LoVo (cell line): ENCODE results near the gene PPM1N.
A peak's percentile ranks its signal among the peaks of the same experiment; 100 is the strongest.

Experiments used
- DNase-seq: peaks from one replicate; pipeline ENCODE4 v3.0.0-alpha.2; 2016; ENCODE audit warnings: low spot score

The PPM1N gene

DNA sequence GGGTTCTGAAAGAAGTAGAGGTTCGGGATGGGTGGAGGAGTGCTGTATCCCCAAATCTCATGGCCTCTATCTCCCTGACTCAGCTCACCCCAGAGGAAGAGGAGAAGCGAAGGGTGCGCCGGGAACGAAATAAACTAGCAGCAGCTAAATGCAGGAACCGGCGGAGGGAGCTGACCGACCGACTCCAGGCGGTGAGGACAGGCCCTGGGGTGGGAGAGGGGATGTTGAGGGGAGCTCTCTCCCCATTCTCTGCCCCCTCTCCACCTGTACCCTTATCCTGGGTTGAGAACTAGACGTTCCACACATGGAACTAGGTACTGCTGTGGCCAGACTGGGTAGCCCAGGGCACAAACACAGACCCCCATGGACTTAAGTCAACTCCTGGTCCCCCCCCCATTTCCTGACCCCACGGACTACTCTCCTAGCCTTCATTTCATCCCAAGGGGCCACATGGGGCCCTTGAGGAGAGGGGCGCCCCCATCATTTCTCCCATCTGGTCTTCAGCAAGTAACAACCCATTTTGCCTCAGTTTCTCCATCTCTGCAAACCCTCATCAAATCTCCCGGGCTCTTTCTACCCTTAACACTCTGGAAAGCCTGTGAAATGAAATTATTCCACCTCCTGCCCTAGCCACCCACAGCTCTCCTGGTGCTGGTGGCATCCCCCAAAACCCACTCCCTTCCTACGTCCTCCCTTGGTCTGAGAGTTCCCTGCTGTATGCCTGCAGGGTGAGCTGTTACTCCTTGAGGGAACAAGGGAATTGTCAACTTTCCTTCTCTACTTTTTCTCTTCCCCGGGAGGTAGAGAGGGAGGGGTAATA is 26.9 kb upstream of the PPM1N start:
- DNase-seq = no peak

DNA sequence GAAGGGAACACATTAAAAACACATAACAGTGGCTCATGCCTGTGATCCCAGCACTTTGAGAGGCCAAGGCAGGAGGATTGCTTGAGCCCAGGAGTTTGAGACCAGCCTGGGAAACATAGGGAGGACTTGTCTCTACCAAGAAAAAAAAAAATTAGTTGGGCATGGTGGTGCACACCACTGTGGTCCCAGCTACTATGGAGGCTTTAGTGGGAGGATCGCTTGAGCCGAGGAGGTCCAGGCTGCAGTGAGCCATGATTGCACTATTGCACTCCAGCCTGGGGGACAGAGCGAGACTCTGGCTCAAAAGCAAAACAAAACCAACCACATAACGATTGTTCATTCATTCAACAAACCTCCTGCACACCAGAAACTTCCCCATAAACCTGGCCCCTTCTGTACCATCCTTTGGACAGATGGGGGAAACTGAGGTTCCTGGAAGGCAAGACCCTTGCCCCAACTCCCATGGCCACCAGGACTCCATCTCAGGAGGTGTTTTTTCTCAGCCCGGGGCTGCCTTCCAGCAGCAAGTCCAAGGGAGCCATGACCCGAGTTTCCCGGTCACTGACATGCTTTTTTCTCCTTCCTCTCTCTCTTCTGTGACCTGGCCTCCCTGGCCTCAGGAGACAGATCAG is 26.2 kb upstream of the PPM1N start:
- DNase-seq = no peak

DNA sequence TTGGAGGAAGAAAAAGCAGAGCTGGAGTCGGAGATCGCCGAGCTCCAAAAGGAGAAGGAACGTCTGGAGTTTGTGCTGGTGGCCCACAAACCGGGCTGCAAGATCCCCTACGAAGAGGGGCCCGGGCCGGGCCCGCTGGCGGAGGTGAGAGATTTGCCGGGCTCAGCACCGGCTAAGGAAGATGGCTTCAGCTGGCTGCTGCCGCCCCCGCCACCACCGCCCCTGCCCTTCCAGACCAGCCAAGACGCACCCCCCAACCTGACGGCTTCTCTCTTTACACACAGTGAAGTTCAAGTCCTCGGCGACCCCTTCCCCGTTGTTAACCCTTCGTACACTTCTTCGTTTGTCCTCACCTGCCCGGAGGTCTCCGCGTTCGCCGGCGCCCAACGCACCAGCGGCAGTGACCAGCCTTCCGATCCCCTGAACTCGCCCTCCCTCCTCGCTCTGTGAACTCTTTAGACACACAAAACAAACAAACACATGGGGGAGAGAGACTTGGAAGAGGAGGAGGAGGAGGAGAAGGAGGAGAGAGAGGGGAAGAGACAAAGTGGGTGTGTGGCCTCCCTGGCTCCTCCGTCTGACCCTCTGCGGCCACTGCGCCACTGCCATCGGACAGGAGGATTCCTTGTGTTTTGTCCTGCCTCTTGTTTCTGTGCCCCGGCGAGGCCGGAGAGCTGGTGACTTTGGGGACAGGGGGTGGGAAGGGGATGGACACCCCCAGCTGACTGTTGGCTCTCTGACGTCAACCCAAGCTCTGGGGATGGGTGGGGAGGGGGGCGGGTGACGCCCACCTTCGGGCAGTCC is 25.5 kb upstream of the PPM1N start:
- no peak for DNase-seq

DNA sequence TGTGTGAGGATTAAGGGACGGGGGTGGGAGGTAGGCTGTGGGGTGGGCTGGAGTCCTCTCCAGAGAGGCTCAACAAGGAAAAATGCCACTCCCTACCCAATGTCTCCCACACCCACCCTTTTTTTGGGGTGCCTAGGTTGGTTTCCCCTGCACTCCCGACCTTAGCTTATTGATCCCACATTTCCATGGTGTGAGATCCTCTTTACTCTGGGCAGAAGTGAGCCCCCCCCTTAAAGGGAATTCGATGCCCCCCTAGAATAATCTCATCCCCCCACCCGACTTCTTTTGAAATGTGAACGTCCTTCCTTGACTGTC is 24.9 kb upstream of the PPM1N start:
- no peak for DNase-seq

DNA sequence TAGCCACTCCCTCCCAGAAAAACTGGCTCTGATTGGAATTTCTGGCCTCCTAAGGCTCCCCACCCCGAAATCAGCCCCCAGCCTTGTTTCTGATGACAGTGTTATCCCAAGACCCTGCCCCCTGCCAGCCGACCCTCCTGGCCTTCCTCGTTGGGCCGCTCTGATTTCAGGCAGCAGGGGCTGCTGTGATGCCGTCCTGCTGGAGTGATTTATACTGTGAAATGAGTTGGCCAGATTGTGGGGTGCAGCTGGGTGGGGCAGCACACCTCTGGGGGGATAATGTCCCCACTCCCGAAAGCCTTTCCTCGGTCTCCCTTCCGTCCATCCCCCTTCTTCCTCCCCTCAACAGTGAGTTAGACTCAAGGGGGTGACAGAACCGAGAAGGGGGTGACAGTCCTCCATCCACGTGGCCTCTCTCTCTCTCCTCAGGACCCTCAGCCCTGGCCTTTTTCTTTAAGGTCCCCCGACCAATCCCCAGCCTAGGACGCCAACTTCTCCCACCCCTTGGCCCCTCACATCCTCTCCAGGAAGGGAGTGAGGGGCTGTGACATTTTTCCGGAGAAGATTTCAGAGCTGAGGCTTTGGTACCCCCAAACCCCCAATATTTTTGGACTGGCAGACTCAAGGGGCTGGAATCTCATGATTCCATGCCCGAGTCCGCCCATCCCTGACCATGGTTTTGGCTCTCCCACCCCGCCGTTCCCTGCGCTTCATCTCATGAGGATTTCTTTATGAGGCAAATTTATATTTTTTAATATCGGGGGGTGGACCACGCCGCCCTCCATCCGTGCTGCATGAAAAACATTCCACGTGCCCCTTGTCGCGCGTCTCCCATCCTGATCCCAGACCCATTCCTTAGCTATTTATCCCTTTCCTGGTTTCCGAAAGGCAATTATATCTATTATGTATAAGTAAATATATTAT is 24.3 kb upstream of the PPM1N start:
- DNase-seq = no peak

DNA sequence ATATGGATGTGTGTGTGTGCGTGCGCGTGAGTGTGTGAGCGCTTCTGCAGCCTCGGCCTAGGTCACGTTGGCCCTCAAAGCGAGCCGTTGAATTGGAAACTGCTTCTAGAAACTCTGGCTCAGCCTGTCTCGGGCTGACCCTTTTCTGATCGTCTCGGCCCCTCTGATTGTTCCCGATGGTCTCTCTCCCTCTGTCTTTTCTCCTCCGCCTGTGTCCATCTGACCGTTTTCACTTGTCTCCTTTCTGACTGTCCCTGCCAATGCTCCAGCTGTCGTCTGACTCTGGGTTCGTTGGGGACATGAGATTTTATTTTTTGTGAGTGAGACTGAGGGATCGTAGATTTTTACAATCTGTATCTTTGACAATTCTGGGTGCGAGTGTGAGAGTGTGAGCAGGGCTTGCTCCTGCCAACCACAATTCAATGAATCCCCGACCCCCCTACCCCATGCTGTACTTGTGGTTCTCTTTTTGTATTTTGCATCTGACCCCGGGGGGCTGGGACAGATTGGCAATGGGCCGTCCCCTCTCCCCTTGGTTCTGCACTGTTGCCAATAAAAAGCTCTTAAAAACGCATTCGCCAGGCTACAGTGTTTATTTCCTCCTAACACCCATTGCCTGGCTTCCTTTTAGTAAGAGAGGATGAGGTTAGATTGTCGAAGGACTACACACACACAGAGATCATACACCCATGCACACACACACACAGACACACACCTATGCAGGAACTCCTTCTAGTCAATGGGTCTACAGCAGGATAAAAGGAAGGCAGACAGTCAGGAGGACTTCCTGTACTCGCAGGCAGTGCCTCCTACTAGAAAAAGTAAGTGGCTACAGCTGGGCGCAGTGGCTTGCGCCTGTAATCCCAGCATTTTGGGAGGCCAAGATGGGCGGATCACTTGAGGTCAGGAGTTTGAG is 23.4 kb upstream of the PPM1N start:
- no peak for DNase-seq

DNA sequence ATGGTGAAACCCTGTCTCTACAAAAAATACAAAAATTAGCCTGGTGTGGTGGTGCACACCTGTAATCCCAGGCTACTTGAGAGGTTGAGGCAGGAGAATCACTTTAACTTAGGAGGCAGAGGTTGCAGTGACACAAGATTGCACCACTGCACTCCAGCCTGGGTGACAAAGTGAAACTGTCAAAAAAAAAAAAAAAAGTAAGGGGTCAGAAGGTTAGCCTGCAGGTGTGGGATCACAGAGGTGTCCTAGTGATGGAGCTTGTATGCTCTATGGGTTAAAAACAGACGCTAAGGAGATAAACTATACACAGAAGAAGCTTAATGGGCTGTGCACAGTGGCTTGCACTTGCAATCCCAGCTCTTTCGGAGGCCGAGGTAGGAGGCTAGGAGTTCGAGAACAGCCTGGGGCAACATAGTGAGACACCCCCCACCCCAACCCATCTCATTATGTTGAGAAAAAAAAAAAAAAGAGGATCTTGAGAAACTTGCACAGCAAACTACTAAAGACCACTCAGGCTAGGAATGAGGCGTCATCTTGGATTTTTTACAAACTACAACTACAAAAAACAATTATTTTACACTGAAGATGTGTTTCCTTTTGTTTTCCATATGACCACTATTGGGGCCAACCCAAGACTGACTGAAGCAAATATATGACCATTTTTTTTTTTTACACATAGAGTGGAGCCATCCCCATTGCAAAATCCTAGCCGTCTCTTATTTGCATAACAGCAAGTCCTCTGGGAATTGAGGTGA is 22.5 kb upstream of the PPM1N start:
- DNase-seq = no peak

DNA sequence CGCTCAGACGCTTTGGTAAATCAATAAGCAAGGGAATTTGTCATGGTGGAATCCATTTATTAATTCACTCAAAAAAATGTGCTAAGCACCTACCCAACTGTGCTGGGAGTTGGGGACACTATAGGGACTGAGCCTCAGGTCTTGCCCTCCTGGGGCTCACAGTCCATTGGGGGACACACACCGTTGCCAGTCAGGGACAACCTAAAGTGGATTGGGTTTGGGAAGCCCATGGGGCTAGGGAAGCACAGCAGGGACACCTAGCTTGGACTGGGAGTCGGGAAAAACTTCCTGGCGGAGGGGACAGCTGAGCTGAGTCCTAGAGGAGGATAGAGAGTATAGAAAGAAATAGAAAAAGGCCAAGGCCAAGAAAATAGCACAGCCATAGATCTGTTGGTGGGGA is 21.9 kb upstream of the PPM1N start:
- DNase-seq = no peak

DNA sequence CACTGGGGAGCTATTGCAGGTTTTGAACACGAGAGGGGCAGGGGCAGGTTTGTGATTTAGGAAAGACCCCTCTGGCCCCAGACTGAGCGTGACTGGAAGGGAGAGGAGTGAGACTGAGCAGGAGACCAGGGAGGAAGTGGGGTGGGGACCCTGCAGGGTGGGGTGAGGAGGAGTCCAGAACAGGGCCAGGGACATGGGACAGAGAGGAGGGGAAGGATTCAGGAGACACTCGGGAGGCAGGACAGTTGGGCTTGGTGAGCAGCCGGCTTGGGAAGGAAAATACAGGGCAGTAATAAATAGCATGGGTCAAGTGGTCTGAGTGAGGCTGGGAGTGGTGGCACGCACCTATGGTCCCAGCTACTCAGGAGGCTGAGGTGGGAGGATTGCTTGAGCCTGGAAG is 21.1 kb upstream of the PPM1N start:
- no peak for DNase-seq

DNA sequence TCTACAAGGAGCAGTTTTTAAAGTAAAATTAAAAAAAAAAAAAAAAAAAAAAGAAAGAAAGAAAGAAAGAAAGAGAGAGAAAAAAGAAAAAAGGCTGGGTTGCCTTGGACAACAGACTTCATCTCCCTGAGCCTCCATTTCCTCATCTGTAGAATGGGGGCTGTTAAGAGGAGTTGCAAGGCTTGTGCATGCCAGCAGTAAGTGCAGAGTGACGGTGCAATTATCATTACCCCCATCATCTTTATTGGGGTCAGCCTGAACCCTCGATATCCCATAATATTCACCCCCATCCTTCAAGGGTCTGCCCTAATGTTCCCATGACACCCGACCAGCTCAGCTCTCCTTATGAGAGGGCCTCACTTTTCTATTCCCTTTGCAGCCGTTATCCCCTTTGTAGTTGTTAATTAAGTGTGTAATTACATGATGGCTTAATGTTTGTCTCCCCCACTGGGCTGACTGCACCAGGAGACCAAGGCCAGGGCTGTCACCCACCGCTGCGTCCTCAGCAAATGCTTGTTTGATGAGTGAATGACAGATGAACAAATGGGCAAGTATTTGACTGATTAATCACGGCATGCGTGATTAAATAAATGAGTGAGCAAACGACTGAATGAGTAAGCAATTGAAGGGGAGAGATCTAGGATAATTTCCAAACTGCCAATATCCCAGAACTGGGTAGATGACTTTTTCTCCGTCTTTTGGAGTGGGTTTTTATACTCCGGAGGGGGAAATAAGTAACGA is 20.4 kb upstream of the PPM1N start:
- DNase-seq = no peak

DNA sequence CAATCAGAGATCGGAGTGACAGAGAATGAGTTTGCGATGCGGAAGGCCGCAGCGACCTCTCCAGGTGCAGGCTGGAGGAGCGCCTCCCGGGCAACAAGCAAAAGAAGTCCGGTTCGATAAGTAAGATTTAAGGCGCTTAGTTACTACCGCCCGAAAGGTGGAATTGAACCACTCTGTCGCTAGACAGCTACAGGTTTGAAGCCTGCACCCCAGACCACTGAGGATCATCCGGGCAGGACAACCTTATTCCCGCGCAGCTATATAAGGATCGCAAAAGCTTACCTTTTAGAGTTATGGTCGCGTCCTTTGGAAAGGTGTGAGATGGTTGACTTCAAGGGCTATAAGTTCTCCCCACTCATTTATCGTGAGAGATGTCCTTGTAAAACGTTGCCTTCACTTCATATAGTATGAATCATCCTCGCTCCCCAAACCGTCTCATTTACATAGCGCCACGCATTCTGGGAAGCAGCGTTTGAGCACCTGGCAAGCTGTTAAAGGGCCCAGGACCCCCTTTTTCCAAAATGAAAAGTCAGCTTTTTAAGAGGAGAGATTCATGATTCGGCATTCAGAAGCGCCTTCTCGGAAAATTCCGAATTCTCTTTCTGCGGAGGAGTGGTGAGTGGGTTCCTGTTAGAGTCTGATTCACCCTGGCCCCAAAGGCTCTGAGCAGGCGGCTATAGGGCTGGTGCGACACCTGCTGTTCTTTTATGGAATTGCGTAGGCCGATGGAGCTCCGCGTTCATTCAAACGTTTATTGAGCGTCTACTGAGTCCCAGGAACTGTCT is 19.6 kb upstream of the PPM1N start:
- peak; percentile 86 for DNase-seq

DNA sequence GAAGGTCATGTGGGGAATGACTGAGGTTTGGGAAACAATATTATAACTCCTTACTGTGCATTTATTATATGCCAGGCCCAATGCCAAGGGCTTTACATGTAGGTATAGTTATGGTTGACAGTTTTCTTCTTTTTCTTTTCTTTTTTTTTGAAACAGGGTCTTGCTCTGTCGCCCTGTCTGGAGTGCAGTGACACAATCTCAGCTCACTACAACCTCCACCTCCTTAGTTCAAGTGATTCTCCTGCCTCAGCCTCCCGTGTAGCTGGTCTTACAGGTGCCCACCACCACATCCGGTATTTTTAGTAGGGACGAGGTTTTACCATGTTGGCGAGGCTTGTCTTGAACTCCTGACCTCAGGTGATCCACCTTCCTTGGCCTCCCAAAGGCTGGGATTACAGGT is 15.2 kb upstream of the PPM1N start:
- no peak for DNase-seq

DNA sequence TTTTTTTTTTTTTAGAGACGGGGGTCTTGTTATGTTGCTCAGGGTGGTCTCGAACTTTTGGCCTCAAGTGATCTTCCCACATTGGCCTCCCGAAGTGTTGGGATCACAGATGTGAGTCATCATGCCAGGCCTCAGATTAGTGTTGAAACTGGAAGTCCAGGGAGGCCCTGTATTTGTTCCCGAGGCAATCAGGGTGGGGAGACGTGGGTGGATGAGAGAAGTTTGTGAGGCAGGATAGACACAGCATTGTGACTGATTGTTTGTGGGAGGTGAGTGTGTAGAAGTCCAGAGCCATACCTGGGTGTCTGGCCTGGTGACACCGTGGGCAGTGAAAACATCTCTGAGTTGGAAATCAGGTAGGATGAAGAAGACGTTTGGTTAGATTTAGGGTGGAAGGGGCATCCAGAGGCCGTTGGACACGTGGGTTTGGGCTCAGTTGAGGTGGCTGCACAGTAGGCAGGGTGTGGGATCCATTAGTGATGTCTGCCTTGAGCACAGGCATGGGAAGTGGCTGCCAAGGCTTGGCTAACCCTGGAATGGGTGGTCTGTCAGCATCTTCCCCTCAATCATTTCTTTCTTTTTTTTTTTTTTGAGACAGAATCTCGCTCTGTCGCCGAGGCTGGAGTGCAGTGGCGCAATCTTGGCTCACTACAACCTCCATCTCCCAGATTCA is 13.8 kb upstream of the PPM1N start:
- DNase-seq = no peak

DNA sequence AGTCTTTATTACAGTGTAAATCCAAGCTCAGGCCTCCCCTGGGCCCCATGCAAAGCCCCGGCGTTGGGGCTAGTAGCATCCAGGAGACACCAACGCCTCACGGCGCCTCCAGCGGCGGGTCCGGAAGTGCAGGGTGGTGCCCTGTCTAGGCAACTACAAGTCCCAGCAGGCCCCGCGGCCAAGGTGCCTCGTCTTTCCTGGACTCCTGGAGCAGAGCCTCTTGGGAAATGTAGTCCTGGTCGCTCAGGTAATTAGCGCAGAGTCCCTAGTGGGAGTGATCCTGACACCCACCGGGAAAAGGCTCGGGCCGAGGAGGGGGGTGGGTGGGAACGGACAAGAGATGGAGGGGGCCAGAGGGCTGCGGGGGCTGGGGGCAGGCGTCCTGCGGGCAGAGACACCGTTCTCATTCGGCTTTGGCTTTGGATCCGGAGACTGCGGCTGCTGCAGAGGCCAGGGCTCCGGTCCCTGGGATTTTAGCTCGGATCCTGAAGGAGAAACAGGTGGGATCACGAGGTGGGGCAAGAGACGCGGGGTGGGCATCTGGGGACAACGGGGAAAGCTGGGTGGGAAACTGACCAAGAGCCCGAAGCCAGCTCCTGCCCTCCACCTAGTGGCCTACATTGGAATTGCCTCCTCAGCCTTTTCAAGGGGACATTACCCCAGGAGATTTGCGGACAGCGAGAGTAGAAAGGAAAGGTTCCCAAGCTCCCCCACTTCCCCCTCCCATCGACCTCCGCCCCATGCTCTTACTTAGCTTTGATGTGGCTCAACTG is 12.8 kb upstream of the PPM1N start:
- peak; percentile 95 for DNase-seq

DNA sequence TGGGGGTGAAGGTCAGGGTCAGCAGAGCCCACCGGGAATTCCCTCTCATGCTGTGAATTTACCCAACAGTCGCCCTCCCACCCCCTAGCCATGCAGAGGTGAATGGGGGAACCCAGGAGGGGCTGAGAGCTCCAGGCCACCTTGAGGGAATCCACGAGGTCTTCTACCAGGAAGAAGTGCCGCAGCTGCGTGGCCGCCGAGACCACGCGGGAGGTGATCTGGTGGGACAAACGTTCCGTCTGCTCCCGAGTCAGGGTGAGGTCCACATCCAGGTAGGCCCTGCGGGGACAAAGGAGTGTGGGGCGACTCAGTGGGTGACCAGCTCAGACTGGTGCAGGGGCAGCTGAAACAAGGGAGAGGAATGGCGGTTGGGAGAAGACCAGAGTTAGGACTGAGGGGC is 9.5 kb upstream of the PPM1N start:
- no peak for DNase-seq

DNA sequence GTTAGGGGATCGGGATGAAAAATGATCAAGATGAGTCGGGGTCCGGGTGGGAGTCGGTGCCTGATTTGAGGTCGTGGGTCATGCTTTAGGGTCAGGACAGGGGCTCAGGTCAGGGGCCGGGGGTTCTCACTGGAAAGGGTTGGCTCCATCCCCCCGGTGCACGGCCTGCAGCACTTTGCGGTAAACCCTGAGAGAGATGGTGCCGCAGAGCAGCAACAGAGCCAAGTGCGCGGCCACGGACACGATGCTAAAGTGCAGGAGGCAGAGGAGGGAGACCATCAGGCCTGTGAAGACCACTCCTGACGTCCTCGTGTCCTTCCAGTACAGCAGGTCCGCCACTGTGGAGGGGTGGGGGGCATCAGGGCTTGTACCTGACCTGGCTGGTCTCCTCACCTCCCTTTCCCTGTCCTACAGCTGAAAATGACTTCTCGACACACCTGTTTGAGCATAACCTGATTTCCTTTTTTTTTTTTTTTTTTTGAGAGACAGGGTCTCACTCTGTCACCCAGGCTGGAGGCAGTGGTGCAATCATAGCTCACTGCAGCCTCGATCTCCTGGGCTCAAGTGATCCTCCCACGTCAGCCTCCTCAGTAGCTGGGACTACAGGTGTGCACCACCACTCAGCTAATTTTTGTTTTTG is 8.9 kb upstream of the PPM1N start:
- no peak for DNase-seq

DNA sequence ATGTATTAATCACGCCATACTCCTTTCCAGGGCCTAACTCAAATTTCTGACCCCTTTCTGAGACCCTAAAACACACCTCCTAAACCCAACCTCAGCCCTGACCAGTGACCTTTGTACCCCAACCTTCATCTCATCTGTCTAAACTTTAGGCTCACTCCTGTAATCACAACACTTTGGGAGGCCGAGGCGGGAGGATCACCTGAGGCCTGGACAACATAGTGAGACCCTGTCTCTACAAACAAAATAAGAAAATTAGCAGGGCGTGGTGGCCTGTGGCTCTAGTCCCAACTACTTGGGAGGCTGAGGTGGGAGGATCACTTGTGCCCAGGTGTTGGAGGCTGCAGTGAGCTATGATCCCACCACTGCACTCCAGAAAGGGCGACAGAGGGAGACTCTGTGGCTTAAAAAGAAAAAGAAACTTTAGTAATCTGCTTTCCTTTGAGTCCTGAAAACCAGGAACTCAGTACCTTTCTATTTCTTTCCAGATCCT is 6.1 kb upstream of the PPM1N start:
- no peak for DNase-seq
